Measurements from ENCODE around the gene CTTNBP2.

GRCh38 chr7:117737926-117738325 lies 135.3 kb downstream of the CTTNBP2 start:
- TF ChIP-seq CBX2 (IDR thresholded peaks at IDR 0.05; ENCODE audit: borderline replicate concordance, low read depth), result no peak
- TF ChIP-seq POLR2A (IDR thresholded peaks at IDR 0.05; ENCODE audit: low read length), result no peak
- no peak for TF ChIP-seq TFCP2L1 (CRISPR knock-in tag; IDR thresholded peaks at IDR 0.05)
- TF ChIP-seq RCOR1 (IDR thresholded peaks at IDR 0.05; ENCODE audit: low read depth, low read length), result no peak
- no peak for TF ChIP-seq MAZ (IDR thresholded peaks at IDR 0.05; ENCODE audit: borderline replicate concordance, low read depth, low read length)
- no peak for TF ChIP-seq MYC (IDR thresholded peaks at IDR 0.05; ENCODE audit: borderline replicate concordance, low read length)
- no peak for TF ChIP-seq PHF8 (IDR thresholded peaks at IDR 0.05; ENCODE audit: borderline replicate concordance, low read depth)
- no peak for TF ChIP-seq CBX8 (IDR thresholded peaks at IDR 0.05)
- no peak for TF ChIP-seq PBX3 (IDR thresholded peaks at IDR 0.05)

Data from A549 (cell line).